ENCODE data around the gene BIN2.

Gene BIN2

DNA sequence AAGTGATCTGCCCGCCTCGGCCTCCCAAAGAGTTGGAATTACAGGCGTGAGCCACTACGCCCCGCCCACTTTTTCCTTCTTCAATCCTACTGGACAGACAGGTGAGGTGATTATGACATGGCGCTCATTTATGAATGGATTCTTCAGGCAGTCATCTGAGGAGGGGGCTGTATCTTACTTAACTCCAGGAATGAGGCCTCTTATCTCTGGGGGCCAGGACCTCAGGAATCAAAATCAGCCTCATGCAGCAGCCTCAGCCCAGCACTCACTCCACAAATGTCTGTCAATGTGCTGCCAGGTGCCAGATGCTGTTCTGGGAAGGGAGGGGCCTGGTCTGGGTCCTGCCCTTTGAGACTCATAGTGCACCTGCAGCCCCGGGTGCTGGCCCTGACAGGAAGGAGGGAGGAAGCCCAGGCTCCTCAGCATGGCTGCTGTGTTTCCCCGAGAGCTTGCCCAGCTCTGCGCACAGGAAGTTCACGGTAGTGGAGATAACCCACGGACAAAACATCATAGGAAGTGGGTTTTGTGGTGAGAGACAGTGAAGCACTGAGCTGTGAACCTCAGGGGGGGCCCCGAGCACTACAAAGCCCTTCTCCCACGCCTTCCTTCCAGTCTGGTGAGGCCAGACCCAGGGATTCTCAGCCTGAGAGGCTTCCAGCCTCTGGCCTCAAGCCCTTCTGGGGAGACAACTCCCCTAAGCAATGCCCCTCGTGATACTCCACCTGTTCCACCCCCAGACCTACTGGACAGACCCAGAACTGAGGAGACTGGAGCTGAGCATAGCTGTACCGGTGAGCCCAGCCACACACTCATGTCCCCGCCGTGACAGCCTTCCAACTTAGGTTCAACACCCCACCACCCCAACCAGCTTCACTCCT is 44.9 kb upstream of the BIN2 start:
- in situ Hi-C loops (cut with MboI; ENCODE audit: low pct_unique_long_range_greater_than_20kb, low sequenced_read_pairs, unreplicated experiment) = no loop called here
- peak; percentile 97 for DNase-seq (ENCODE audit: low spot score)
- TF ChIP-seq, protein P1, sequence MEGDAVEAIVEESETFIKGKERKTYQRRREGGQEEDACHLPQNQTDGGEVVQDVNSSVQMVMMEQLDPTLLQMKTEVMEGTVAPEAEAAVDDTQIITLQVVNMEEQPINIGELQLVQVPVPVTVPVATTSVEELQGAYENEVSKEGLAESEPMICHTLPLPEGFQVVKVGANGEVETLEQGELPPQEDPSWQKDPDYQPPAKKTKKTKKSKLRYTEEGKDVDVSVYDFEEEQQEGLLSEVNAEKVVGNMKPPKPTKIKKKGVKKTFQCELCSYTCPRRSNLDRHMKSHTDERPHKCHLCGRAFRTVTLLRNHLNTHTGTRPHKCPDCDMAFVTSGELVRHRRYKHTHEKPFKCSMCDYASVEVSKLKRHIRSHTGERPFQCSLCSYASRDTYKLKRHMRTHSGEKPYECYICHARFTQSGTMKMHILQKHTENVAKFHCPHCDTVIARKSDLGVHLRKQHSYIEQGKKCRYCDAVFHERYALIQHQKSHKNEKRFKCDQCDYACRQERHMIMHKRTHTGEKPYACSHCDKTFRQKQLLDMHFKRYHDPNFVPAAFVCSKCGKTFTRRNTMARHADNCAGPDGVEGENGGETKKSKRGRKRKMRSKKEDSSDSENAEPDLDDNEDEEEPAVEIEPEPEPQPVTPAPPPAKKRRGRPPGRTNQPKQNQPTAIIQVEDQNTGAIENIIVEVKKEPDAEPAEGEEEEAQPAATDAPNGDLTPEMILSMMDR (IDR thresholded peaks at IDR 0.05; ENCODE audit: extremely low read depth, insufficient read depth, missing control alignments) = no peak

DNA sequence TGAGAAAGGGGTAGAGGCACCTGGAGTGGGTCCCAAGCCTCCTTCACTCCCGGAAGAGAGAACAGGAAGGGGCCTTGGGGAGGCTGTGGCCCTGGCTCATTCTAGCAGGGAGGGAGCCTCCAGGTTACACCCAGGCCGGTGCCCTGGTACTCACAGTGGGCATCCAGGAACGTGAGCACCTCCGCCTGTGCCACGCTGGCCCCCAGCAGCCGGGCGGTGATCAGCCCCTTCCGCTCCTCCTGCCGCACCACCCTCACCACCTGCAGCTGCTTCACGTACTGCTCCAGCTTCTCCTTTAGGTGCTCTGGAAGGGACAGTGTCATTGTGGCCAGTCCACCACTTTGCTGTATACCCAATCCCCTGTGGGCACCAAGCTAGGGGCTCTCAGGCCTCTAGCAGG is 41.3 kb upstream of the BIN2 start:
- TF ChIP-seq, protein P1 (IDR thresholded peaks at IDR 0.05; ENCODE audit: extremely low read depth, insufficient read depth, missing control alignments) = no peak
- DNase-seq (ENCODE audit: low spot score) = no peak
- in situ Hi-C loops (cut with MboI; ENCODE audit: low pct_unique_long_range_greater_than_20kb, low sequenced_read_pairs, unreplicated experiment) = no loop called here

DNA sequence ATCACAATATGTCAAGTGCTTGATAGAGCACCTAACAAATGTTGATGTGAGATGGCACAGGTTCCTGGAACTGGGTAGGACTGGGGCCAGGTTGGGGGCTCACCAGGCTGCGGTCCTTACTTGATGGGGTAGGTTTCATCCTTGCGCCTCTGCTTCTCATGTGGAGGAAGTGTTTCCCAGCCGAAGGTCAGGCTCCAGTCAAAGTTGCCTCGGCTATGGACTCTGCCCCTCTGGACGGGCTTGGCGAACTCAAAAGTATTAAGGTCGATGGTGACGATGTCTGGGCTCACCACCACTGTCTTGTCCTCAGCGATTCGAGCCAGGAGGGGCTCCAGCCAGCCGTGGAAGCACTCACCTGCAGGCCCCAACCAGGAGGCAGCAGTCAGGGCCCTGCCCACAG is 40.0 kb upstream of the BIN2 start:
- TF ChIP-seq, protein P1 (IDR thresholded peaks at IDR 0.05; ENCODE audit: extremely low read depth, insufficient read depth, missing control alignments) = no peak

DNA sequence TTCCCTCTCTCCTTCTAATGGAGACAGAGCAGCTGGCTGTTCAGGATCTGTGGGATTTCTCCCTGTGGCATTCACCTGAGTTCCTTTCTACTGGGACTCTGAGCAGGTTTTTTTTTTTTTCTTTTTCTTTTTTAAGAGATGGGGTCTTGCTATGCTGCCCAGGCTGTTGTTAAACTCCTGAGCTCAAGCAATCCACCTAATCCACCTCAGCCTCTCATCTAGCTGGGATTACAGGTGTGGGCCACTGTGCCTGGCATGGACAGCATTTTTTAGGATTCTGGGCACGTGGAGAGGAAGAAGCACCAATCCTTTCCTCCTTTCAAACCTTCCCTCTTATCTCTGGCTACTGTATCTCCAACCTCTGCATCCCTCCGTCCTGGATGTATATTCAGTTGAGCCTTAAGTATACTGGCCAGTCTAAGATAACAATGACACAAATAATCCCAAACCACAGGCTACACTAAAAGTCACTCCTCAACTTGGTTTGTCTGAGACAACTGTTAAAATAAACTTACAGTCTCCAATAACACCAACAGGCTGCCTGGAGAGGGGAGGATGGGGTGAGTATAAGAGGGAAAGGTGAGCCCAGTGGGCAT is 38.9 kb upstream of the BIN2 start:
- in situ Hi-C loops (cut with MboI; ENCODE audit: low pct_unique_long_range_greater_than_20kb, low sequenced_read_pairs, unreplicated experiment) = no loop called here
- TF ChIP-seq, protein P1 (IDR thresholded peaks at IDR 0.05; ENCODE audit: extremely low read depth, insufficient read depth, missing control alignments) = no peak
- DNase-seq (ENCODE audit: low spot score) = no peak

More for the DNA sequence above, 40.0 kb upstream of the BIN2 start:
- DNase-seq (ENCODE audit: low spot score) = no peak
- in situ Hi-C loops (cut with MboI; ENCODE audit: low pct_unique_long_range_greater_than_20kb, low sequenced_read_pairs, unreplicated experiment) = no loop called here

DNA sequence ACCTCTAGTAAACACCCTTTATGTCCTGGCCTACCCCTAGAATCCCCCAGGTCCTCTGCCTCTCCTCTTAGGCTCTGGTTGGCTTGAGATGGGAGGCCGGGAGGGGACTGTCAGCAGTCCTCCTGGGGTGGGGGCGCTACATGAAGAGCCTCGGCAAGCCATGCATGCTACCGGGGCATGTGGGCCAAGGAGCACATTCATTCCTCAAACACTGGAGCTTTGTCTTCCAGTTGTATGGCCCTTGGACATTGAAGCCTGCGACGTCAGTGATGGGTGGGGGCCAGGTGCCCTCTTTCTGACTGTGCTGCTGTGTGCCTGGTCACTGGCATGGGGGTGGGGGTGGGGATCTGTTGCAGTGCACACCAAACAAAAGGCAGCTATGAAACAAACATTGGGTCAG is 38.3 kb upstream of the BIN2 start:
- TF ChIP-seq, protein P1 (IDR thresholded peaks at IDR 0.05; ENCODE audit: extremely low read depth, insufficient read depth, missing control alignments) = no peak

DNA sequence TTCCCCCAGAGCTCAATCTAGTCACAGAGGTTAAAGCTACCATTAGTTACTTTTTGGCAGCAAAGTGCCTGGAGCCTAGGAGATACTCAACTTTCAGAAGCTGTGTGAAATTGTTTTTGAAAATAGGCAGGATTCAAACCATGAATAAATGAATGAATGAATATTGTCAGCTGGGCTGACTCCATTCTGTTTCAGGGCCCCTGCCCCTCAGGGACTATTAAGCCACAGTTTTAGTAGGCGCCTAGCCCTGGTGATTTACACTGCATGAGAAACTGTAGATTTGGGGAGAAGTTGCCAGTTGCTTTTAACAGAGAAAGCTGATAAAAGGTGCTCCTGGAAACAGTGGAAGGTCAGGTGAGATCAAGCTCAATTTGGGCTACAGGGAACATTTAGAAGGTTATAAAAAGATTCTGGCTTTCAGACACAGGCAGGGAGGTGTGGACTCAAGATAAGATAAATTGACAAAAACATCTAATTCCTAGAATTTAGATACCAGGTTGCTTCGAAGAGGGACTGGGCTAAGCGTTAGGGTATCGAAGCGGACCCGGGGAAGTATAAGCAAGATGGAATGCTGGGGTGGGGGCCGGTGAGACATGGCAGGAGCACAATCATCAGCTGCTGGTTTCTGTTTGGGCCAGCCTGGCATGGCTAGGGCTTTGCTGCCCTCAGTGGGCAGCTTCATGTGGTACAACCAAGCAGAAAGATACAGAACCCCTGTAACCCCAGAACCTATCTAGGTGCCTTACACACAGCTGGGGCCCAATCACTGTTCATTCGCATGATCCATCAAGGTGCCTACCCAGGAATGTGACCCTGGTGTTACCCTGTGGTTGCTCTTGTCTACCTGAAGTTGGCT is 37.4 kb upstream of the BIN2 start:
- DNase-seq (ENCODE audit: low spot score) = no peak
- TF ChIP-seq, protein P1 (IDR thresholded peaks at IDR 0.05; ENCODE audit: extremely low read depth, insufficient read depth, missing control alignments) = no peak
- in situ Hi-C loops (cut with MboI; ENCODE audit: low pct_unique_long_range_greater_than_20kb, low sequenced_read_pairs, unreplicated experiment) = no loop called here

More for the DNA sequence above, 38.3 kb upstream of the BIN2 start:
- in situ Hi-C loops (cut with MboI; ENCODE audit: low pct_unique_long_range_greater_than_20kb, low sequenced_read_pairs, unreplicated experiment) = no loop called here
- DNase-seq (ENCODE audit: low spot score) = no peak
